ENCODE measurements around the gene ZNF385C.
A peak's percentile ranks its signal among the peaks of the same experiment; 100 is the strongest.
"Not testable (repeated sequence)": the region's sequence is repeated elsewhere in the genome, so short reads cannot be mapped to it uniquely, and the experiment has no call there.

Gene ZNF385C

GRCh38 chr17:42042598-42043319, 55.5 kb downstream of the ZNF385C start:
- no peak for DNase-seq

- DNase-seq: no peak
Observed at GRCh38 chr17:42041619-42042018, 56.7 kb downstream of the ZNF385C start.

GRCh38 chr17:42040818-42041217, 57.5 kb downstream of the ZNF385C start:
- DNase-seq: no peak

- DNase-seq: no peak
Observed at GRCh38 chr17:42039794-42040763, 58.2 kb downstream of the ZNF385C start.

GRCh38 chr17:42038221-42038973, 59.9 kb downstream of the ZNF385C start:
- no peak for DNase-seq

- no peak for DNase-seq
Observed at GRCh38 chr17:42034059-42034458, 64.2 kb downstream of the ZNF385C start.

GRCh38 chr17:42031584-42031983, 66.7 kb downstream of the ZNF385C start:
- no peak for DNase-seq

- no peak for DNase-seq
Observed at GRCh38 chr17:42028791-42029127, 69.5 kb downstream of the ZNF385C start.

- peak in 1 of 2 experiments; percentile 23 for DNase-seq
Observed at GRCh38 chr17:42027961-42028790, 70.1 kb downstream of the ZNF385C start.

GRCh38 chr17:42027590-42027889, 70.7 kb downstream of the ZNF385C start:
- DNase-seq: no peak

- DNase-seq: no peak
Observed at GRCh38 chr17:42026857-42027589, 71.2 kb downstream of the ZNF385C start.

GRCh38 chr17:42025936-42026335, 72.3 kb downstream of the ZNF385C start:
- no peak for DNase-seq

GRCh38 chr17:42025191-42025579, 73.1 kb downstream of the ZNF385C start:
- no peak for DNase-seq

- no peak for DNase-seq
Observed at GRCh38 chr17:42023524-42024349, 74.5 kb downstream of the ZNF385C start.

GRCh38 chr17:42020845-42021244, 77.4 kb downstream of the ZNF385C start:
- DNase-seq: not testable (repeated sequence)

GRCh38 chr17:42019509-42020404, 78.5 kb downstream of the ZNF385C start, which contains the start of gene NKIRAS2:
TSS of gene NKIRAS2 (plus strand) at chr17:42020090. CDS start at chr17:42021578, 1,488 bp downstream.
- peak; percentile 88 to 90 for DNase-seq

- DNase-seq: no peak
Observed at GRCh38 chr17:42018988-42019387, 79.3 kb downstream of the ZNF385C start.

GRCh38 chr17:42018339-42018738, 79.9 kb downstream of the ZNF385C start:
- peak in 1 of 2 experiments; percentile 46 for DNase-seq

- peak in 1 of 2 experiments; percentile 47 for DNase-seq
Observed at GRCh38 chr17:42017866-42018200, 80.4 kb downstream of the ZNF385C start.
